Keratinocyte (primary cell): ENCODE data around the gene DDX39B. TPM values are rescaled to one million over a fixed set of nuclear protein-coding genes. Genes with fewer than 3 reads are reported as not detected.
"Not testable (repeated sequence)": the region's sequence is repeated elsewhere in the genome, so short reads cannot be mapped to it uniquely, and the experiment has no call there.

Source experiments
- DNase-seq: peaks from one replicate; pipeline ENCODE4 v3.0.0-alpha.2; 2011; ENCODE audit warnings: low read depth, missing footprints, low spot score
- FAIRE-seq: peaks from 2 replicates; lab custom pipeline; 2011; peaks lifted over from hg19 to GRCh38; lab: Jason Lieb, UNC
- H2AFZ ChIP-seq: 2 replicates; pipeline ENCODE4 v1.6.0; 2012; ENCODE audit warnings: low read length, control low read depth, inconsistent platforms; ENCODE audit not compliant: control insufficient read depth
- H3K27ac ChIP-seq: 2 replicates; pipeline ENCODE4 v1.5.1; 2011; ENCODE audit warnings: low read length; ENCODE audit not compliant: control insufficient read depth, insufficient read depth
- H3K27me3 ChIP-seq: 3 replicates; pipeline ENCODE4 v1.6.0; 2011; ENCODE audit warnings: low read length; ENCODE audit not compliant: control insufficient read depth, insufficient read depth; ENCODE audit errors: extremely low read depth
- H3K36me3 ChIP-seq, 2 experiments: 2 replicates in 1 of 2; 3 replicates in 1 of 2; pipeline ENCODE4 v1.5.1; 2011; ENCODE audit warnings: low read length in 2 of 2, mild to moderate bottlenecking in 1 of 2; ENCODE audit not compliant: control insufficient read depth in 2 of 2, insufficient read depth in 2 of 2; ENCODE audit errors: extremely low read depth in 1 of 2
- H3K4me1 ChIP-seq: 3 replicates; pipeline ENCODE4 v1.5.1; 2011; ENCODE audit warnings: low read length; ENCODE audit not compliant: control insufficient read depth, insufficient read depth; ENCODE audit errors: extremely low read depth
- H3K4me2 ChIP-seq: 3 replicates; pipeline ENCODE4 v1.6.0; 2011; ENCODE audit warnings: low read depth, low read length; ENCODE audit not compliant: control insufficient read depth, insufficient read depth; ENCODE audit errors: extremely low read depth
- H3K4me3 ChIP-seq, 3 experiments: fragments of 200-600 bp in 1 of 3; sonication (generic) in 1 of 3; 2 replicates in 2 of 3; 3 replicates in 1 of 3; pipeline ENCODE4 v1.5.1; 2011 to 2016; ENCODE audit warnings: low read length in 3 of 3, mild to moderate bottlenecking in 3 of 3, control low read depth in 2 of 3, inconsistent platforms in 1 of 3, low read depth in 1 of 3, mixed read lengths in 1 of 3, mixed run types in 1 of 3, moderate library complexity in 1 of 3; ENCODE audit not compliant: control insufficient read depth in 2 of 3, insufficient read depth in 2 of 3; ENCODE audit errors: extremely low read depth in 1 of 3
- H3K79me2 ChIP-seq: 2 replicates; pipeline ENCODE4 v1.6.0; 2012; ENCODE audit warnings: low read length; ENCODE audit not compliant: control insufficient read depth, insufficient read depth
- H3K9ac ChIP-seq: 3 replicates; pipeline ENCODE4 v1.6.0; 2011; ENCODE audit warnings: low read length; ENCODE audit not compliant: control insufficient read depth, insufficient read depth; ENCODE audit errors: extremely low read depth
- H3K9me1 ChIP-seq: 3 replicates; pipeline ENCODE4 v1.6.0; 2011; ENCODE audit warnings: low read length; ENCODE audit not compliant: control insufficient read depth, insufficient read depth; ENCODE audit errors: extremely low read depth
- H3K9me3 ChIP-seq: 2 replicates; pipeline ENCODE4 v1.5.1; 2012; ENCODE audit warnings: low read depth, low read length; ENCODE audit not compliant: control insufficient read depth
- H4K20me1 ChIP-seq: 3 replicates; pipeline ENCODE4 v1.6.0; 2011; ENCODE audit warnings: low read length; ENCODE audit not compliant: control insufficient read depth, insufficient read depth; ENCODE audit errors: extremely low read depth
- EZH2 ChIP-seq: IDR thresholded peaks from one replicate; pipeline ENCODE4 v1.6.1; 2012; ENCODE audit warnings: inconsistent platforms, mild to moderate bottlenecking, low read length, moderate library complexity
- dilution Hi-C: fragments of 300-500 bp; cut with MboI; formaldehyde crosslinking; loops from one replicate; pipeline ENCODE4 v1.7.0; 2020; ENCODE audit warnings: low sequenced_read_pairs; ENCODE audit not compliant: extremely low pct_ligation_motif_present
- polyA plus RNA-seq, 5 experiments: library from polyadenylated mRNA; depleted of rRNA in 3 of 5; stranded (reverse) in 3 of 5; stranded (forward) in 1 of 5; unstranded in 1 of 5; fragments of >200 nt; gene quantifications; 1 replicate in 1 of 5; 2 replicates in 3 of 5; 3 replicates in 1 of 5; pipeline versions ENCODE4 v1.2.1 to v1.2.3, GENCODE V29; 2011 to 2012; ENCODE audit warnings: missing spikeins in 2 of 5, low read depth in 1 of 5, low replicate concordance in 1 of 5
- TF ChIP-seq, protein P1 (sequence below), 3 experiments: IDR thresholded peaks in 1 of 3; conservative IDR thresholded peaks in 1 of 3; optimal IDR thresholded peaks in 1 of 3; 2 replicates in 2 of 3; 3 replicates in 1 of 3; pipeline versions ENCODE3 to v1.5.1; 2011; ENCODE audit warnings: low read length in 3 of 3, mild to moderate bottlenecking in 3 of 3, moderate library complexity in 2 of 3, control low read depth in 1 of 3, inconsistent platforms in 1 of 3; ENCODE audit not compliant: insufficient read depth in 2 of 3; ENCODE audit errors: extremely low read depth in 1 of 3

DDX39B gene
- polyA plus RNA-seq, 1 donor (not counting 4 experiments of a cell fraction or from before 2014, with no cell fraction given), result 314 TPM

- Histone ChIP-seq H3K27ac (peak within 1 kb of the TSS; percentile 66), H3K9me1 (no peaks in the 10 kb centered on the region), H4K20me1 (no peaks in the 10 kb centered on the region), H3K4me3 (peak within 1 kb of the TSS; percentile 48 to 78 (median 76)), H3K36me3 (no peaks in the 10 kb centered on the region), H3K4me2 (peak within 1 kb of the TSS; percentile 83), H3K9me3 (no peaks in the 10 kb centered on the region), H3K4me1 (peaks cover 20% of the 10 kb centered on the region), H3K79me2 (peaks cover 16% of the 10 kb centered on the region), H3K27me3 (no peaks in the 10 kb centered on the region), H3K9ac (peak within 1 kb of the TSS; percentile 69), H2AFZ (peak within 1 kb of the TSS; percentile 91)
- DNase-seq (peak; percentile 46), FAIRE-seq (no peak)
- no peak for TF ChIP-seq EZH2
- TF ChIP-seq, protein P1, sequence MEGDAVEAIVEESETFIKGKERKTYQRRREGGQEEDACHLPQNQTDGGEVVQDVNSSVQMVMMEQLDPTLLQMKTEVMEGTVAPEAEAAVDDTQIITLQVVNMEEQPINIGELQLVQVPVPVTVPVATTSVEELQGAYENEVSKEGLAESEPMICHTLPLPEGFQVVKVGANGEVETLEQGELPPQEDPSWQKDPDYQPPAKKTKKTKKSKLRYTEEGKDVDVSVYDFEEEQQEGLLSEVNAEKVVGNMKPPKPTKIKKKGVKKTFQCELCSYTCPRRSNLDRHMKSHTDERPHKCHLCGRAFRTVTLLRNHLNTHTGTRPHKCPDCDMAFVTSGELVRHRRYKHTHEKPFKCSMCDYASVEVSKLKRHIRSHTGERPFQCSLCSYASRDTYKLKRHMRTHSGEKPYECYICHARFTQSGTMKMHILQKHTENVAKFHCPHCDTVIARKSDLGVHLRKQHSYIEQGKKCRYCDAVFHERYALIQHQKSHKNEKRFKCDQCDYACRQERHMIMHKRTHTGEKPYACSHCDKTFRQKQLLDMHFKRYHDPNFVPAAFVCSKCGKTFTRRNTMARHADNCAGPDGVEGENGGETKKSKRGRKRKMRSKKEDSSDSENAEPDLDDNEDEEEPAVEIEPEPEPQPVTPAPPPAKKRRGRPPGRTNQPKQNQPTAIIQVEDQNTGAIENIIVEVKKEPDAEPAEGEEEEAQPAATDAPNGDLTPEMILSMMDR (optimal IDR thresholded peaks at IDR 0.05 in 1 of 3, IDR thresholded peaks at IDR 0.05 in 1 of 3, conservative IDR thresholded peaks at IDR 0.05 in 1 of 3; ENCODE audit: extremely low read depth in 1 of 3, insufficient read depth in 2 of 3, low read length in 3 of 3), result no peak
- dilution Hi-C loops, result no loop called here
Observed at GRCh38 chr6:31497531-31498476, 44.0 kb downstream of the DDX39B start, which contains the start of gene MICB. TSS of gene MICB (plus strand) at chr6:31498145. CDS start at chr6:31498194, 49 bp downstream.

- peaks cover 15% of the 10 kb centered on the region for H3K79me2 ChIP-seq
- peaks cover 24% of the 10 kb centered on the region for H3K4me1 ChIP-seq
- H3K9me3 ChIP-seq, H3K9ac ChIP-seq, FAIRE-seq, H3K36me3 ChIP-seq, H3K9me1 ChIP-seq, H3K27ac ChIP-seq, H3K27me3 ChIP-seq, DNase-seq, H4K20me1 ChIP-seq, H2AFZ ChIP-seq, dilution Hi-C loops, H3K4me3 ChIP-seq: not testable (repeated sequence)
- peak overlapping the region; percentile 83 for H3K4me2 ChIP-seq
Observed at GRCh38 chr6:31496826-31497225, 45.0 kb downstream of the DDX39B start.
